ENCODE measurements around the gene PRKD1.

Gene PRKD1

DNA sequence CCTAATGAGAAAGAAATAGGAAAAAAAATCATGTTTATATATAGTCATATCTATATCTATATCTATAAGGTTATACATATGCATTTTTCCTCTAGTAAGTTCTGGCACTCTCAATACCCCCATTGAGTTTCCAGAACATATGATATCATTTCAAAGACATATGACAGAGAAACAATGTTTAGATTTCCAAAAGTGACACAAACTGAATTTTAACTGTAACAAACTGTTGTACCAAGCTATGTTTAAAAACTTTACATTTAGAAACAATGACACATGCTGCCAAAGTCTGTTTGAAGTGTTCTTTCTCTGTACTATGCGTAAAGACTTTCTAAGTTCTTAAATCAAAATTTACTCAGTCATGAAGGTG is 171.6 kb downstream of the PRKD1 start (continued):
- TF ChIP-seq TSHZ2 (CRISPR knock-in tag; IDR thresholded peaks at IDR 0.05) (no peak), ISL1 (CRISPR knock-in tag; IDR thresholded peaks at IDR 0.05) (no peak), ZNF8 (CRISPR knock-in tag; IDR thresholded peaks at IDR 0.05) (no peak), ESRRG (CRISPR knock-in tag; IDR thresholded peaks at IDR 0.05) (no peak)
- TF ChIP-seq, protein P1, sequence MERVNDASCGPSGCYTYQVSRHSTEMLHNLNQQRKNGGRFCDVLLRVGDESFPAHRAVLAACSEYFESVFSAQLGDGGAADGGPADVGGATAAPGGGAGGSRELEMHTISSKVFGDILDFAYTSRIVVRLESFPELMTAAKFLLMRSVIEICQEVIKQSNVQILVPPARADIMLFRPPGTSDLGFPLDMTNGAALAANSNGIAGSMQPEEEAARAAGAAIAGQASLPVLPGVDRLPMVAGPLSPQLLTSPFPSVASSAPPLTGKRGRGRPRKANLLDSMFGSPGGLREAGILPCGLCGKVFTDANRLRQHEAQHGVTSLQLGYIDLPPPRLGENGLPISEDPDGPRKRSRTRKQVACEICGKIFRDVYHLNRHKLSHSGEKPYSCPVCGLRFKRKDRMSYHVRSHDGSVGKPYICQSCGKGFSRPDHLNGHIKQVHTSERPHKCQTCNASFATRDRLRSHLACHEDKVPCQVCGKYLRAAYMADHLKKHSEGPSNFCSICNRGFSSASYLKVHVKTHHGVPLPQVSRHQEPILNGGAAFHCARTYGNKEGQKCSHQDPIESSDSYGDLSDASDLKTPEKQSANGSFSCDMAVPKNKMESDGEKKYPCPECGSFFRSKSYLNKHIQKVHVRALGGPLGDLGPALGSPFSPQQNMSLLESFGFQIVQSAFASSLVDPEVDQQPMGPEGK (CRISPR knock-in tag; IDR thresholded peaks at IDR 0.05; ENCODE audit: borderline replicate concordance), result no peak

DNA sequence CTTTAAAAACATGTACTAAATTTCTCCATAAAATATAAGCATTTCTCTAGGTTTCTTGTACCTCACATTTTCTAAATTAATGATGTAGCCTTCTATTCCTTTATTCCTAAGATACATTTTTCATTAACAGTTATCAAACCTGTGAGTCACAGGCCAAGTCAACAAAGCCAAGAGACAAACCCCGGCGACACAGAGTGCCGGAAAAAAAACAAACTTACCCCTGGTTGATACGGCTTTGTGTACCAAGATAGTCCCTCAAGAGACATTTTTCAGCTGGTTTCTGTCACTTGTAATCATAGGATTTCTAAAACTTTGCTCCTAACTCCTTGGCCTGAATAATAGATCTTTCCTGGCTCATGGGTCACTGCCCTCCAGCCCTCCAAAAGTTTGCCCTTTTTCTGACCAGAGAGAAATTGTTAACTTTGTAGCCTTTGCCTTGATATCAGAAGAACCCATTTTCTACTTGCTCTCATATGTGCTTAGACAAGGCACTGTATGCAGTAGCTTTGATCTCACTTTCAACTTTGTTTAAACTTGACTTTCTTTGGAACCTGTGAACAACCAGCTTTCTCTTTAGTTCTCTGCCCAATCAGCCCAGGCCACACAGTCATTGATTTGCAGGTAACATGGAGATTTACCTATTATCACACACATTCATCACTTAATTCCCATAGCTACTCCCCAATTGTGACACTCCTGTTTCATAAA is 172.2 kb downstream of the PRKD1 start:
- ATAC-seq, result no peak
- TF ChIP-seq, protein P2, sequence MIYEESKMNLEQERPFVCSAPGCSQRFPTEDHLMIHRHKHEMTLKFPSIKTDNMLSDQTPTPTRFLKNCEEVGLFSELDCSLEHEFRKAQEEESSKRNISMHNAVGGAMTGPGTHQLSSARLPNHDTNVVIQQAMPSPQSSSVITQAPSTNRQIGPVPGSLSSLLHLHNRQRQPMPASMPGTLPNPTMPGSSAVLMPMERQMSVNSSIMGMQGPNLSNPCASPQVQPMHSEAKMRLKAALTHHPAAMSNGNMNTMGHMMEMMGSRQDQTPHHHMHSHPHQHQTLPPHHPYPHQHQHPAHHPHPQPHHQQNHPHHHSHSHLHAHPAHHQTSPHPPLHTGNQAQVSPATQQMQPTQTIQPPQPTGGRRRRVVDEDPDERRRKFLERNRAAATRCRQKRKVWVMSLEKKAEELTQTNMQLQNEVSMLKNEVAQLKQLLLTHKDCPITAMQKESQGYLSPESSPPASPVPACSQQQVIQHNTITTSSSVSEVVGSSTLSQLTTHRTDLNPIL (CRISPR knock-in tag; IDR thresholded peaks at IDR 0.05; ENCODE audit: low read depth), result no peak
- TF ChIP-seq, protein P1 (CRISPR knock-in tag; IDR thresholded peaks at IDR 0.05; ENCODE audit: borderline replicate concordance), result no peak
- TF ChIP-seq RARB (CRISPR knock-in tag; IDR thresholded peaks at IDR 0.05) (no peak), TSHZ2 (CRISPR knock-in tag; IDR thresholded peaks at IDR 0.05) (no peak), ISL1 (CRISPR knock-in tag; IDR thresholded peaks at IDR 0.05) (no peak)

- TF ChIP-seq TCF4 (CRISPR knock-in tag; IDR thresholded peaks at IDR 0.05; ENCODE audit: borderline replicate concordance), result no peak
- no peak for TF ChIP-seq RARB (CRISPR knock-in tag; IDR thresholded peaks at IDR 0.05)
- no peak for TF ChIP-seq ESRRG (CRISPR knock-in tag; IDR thresholded peaks at IDR 0.05)
- no peak for TF ChIP-seq OSR1 (CRISPR knock-in tag; IDR thresholded peaks at IDR 0.05)
- no peak for TF ChIP-seq CSRNP3 (CRISPR knock-in tag; IDR thresholded peaks at IDR 0.05)
- no peak for TF ChIP-seq SNAI2 (CRISPR knock-in tag; IDR thresholded peaks at IDR 0.05)
- TF ChIP-seq, protein P2 (CRISPR knock-in tag; IDR thresholded peaks at IDR 0.05; ENCODE audit: low read depth), result no peak
- TF ChIP-seq ZNF70 (CRISPR knock-in tag; IDR thresholded peaks at IDR 0.05), result no peak
- TF ChIP-seq, protein P1 (CRISPR knock-in tag; IDR thresholded peaks at IDR 0.05; ENCODE audit: borderline replicate concordance), result no peak
- TF ChIP-seq ARNTL (CRISPR knock-in tag; IDR thresholded peaks at IDR 0.05; ENCODE audit: borderline replicate concordance, low read depth), result no peak
- no peak for ATAC-seq
These were observed 173.5 kb downstream of the PRKD1 start for GRCh38 chr14:29754134-29754533.

Measured in SK-N-SH treated with all-trans-retinoic acid at 6 μM for 48 hours (cell line).